HG02763 (cell line): ENCODE results near the gene LRCOL1.
"Not testable (repeated sequence)": the region's sequence is repeated elsewhere in the genome, so short reads cannot be mapped to it uniquely, and the experiment has no call there.

Source experiments
- ATAC-seq: cut with Tn5 transposase; IDR thresholded peaks from one replicate; pipeline ENCODE4 v1.9.1; 2021; ENCODE audit warnings: mild to moderate bottlenecking, moderate library complexity; ENCODE audit not compliant: unreplicated experiment

Gene LRCOL1

GRCh38 chr12:132603240-132604150 is 6.9 kb downstream of the LRCOL1 start:
- no peak for ATAC-seq

GRCh38 chr12:132602572-132603239 is 7.7 kb downstream of the LRCOL1 start:
- no peak for ATAC-seq

- ATAC-seq = no peak
Observed at GRCh38 chr12:132601171-132601883, 9.1 kb downstream of the LRCOL1 start.

- ATAC-seq = no peak
Observed at GRCh38 chr12:132600048-132601032, 10.0 kb downstream of the LRCOL1 start.

GRCh38 chr12:132599502-132599901 is 10.9 kb downstream of the LRCOL1 start:
- not testable (repeated sequence) for ATAC-seq

- ATAC-seq = no peak
Observed at GRCh38 chr12:132597333-132598316, 12.8 kb downstream of the LRCOL1 start.

GRCh38 chr12:132596016-132596415 is 14.4 kb downstream of the LRCOL1 start:
- no peak for ATAC-seq

GRCh38 chr12:132595183-132595582 is 15.2 kb downstream of the LRCOL1 start:
- ATAC-seq = no peak

GRCh38 chr12:132593938-132594358 is 16.4 kb downstream of the LRCOL1 start:
- no peak for ATAC-seq

GRCh38 chr12:132593521-132593920 is 16.9 kb downstream of the LRCOL1 start:
- no peak for ATAC-seq

GRCh38 chr12:132593071-132593470 is 17.3 kb downstream of the LRCOL1 start:
- no peak for ATAC-seq

GRCh38 chr12:132592282-132592970 is 18.0 kb downstream of the LRCOL1 start:
- ATAC-seq = no peak

- no peak for ATAC-seq
Observed at GRCh38 chr12:132591107-132591935, 19.1 kb downstream of the LRCOL1 start.

- no peak for ATAC-seq
Observed at GRCh38 chr12:132588821-132589669, 21.3 kb downstream of the LRCOL1 start.

GRCh38 chr12:132588319-132588718 is 22.1 kb downstream of the LRCOL1 start:
- no peak for ATAC-seq

GRCh38 chr12:132587781-132588180 is 22.6 kb downstream of the LRCOL1 start:
- ATAC-seq = no peak

- ATAC-seq = no peak
Observed at GRCh38 chr12:132586929-132587328, 23.5 kb downstream of the LRCOL1 start.
